A673 (cell line): Measurements from ENCODE around the gene PRR14. TPM values are rescaled to one million over a fixed set of nuclear protein-coding genes. Genes with fewer than 3 reads are reported as not detected.

ENCODE experiments used
- BruUV-seq: library from RNA; stranded (reverse); fragments of 400-500 nt; replicated peaks from 2 replicates; lab custom pipeline; 2021; lab: Mats Ljungman, UMichigan
- CTCF ChIA-PET: fragments of 300-600 bp; sonication (Branson Sonifier 250); formaldehyde crosslinking; loops from one replicate; lab custom pipeline; 2022; ENCODE audit warnings: antibody characterized with exemption; lab: Charles Lee
- POLR2A ChIA-PET: fragments of 300-600 bp; sonication (Branson Sonifier 250); formaldehyde crosslinking; loops from one replicate; lab custom pipeline; 2022; ENCODE audit warnings: antibody characterized with exemption; ENCODE audit not compliant: low non-redundant PET; lab: Charles Lee
- DNase-seq: peaks from one replicate; pipeline ENCODE4 v3.0.0-alpha.2; 2015; ENCODE audit warnings: low spot score
- H3K27ac ChIP-seq: fragments of 200-600 bp; sonication (generic); 2 replicates; pipeline ENCODE4 v1.5.1; 2016; ENCODE audit warnings: mixed run types, low read depth, mild to moderate bottlenecking, mixed read lengths, antibody characterized with exemption, low read length; ENCODE audit not compliant: poor library complexity, severe bottlenecking
- H3K27me3 ChIP-seq: fragments of 200-600 bp; sonication (generic); replicated peaks from 2 replicates; pipeline ENCODE4 v1.6.1; 2017; ENCODE audit warnings: mixed run types, low read depth, mild to moderate bottlenecking, mixed read lengths, antibody characterized with exemption, low read length; ENCODE audit not compliant: insufficient read depth, poor library complexity
- H3K36me3 ChIP-seq: fragments of 200-600 bp; sonication (generic); 2 replicates; pipeline ENCODE4 v1.6.1; 2016; ENCODE audit warnings: mixed run types, mild to moderate bottlenecking, mixed read lengths, antibody characterized with exemption, low read length; ENCODE audit not compliant: insufficient read depth, poor library complexity, severe bottlenecking
- H3K4me1 ChIP-seq: fragments of 200-600 bp; sonication (generic); 2 replicates; pipeline ENCODE4 v1.6.1; 2017; ENCODE audit warnings: mixed run types, mild to moderate bottlenecking, mixed read lengths, antibody characterized with exemption, low read length; ENCODE audit not compliant: insufficient read depth, poor library complexity, severe bottlenecking
- H3K4me3 ChIP-seq: fragments of 200-600 bp; sonication (generic); 2 replicates; pipeline ENCODE4 v1.5.1; 2016; ENCODE audit warnings: low read depth, mixed run types, mild to moderate bottlenecking, mixed read lengths, low read length; ENCODE audit not compliant: poor library complexity, severe bottlenecking
- H3K9me3 ChIP-seq: fragments of 200-600 bp; sonication (generic); 2 replicates; pipeline ENCODE4 v1.6.1; 2016; ENCODE audit warnings: mixed run types, low read depth, mild to moderate bottlenecking, mixed read lengths, antibody characterized with exemption, low read length; ENCODE audit not compliant: poor library complexity, severe bottlenecking
- CTCF ChIP-seq: fragments of 300-800, 200-600 bp; sonication (generic); conservative IDR thresholded peaks from 2 replicates; pipeline ENCODE4 v1.5.1; 2017; ENCODE audit warnings: low read depth, mild to moderate bottlenecking, antibody characterized with exemption, low read length, moderate library complexity, mixed read lengths
- EZH2 ChIP-seq: fragments of 200-600 bp; sonication (generic); IDR thresholded peaks from 2 replicates; pipeline ENCODE4 v1.6.1; 2017; ENCODE audit warnings: borderline replicate concordance, low read depth, mild to moderate bottlenecking, mixed read lengths, antibody characterized with exemption, low read length; ENCODE audit not compliant: poor library complexity, severe bottlenecking
- intact Hi-C: fragments of 100-400 bp; cut with micrococcal nuclease; formaldehyde crosslinking; loops from one replicate; pipeline ENCODE4 v1.10.0; 2022; ENCODE audit not compliant: unreplicated experiment
- total RNA-seq: library from RNA; stranded (reverse); gene quantifications from 2 replicates; pipeline ENCODE4 v1.2.3, GENCODE V29; 2021

The PRR14 gene
- total RNA-seq, 1 experiment from 2014 or later: 35.7 TPM

- peaks cover 19% of the 10 kb centered on the region for H3K4me1 ChIP-seq
- no peaks in the 10 kb centered on the region for H3K27me3 ChIP-seq
- intact Hi-C loops: loop anchor here (1.0 to 2.0 kb wide), 3 partner anchors 8 to 131 kb away; partner anchors contain the start of genes PRR14 and SRCAP
- DNase-seq: peak; percentile 100
- peak within 1 kb of the TSS; percentile 81 for H3K4me3 ChIP-seq
- H3K36me3 ChIP-seq: peaks cover 48% of the 10 kb centered on the region
- POLR2A ChIA-PET: interaction anchor here (0.7 kb wide), 1 partner anchor 277 kb away, joined by 3 read pairs; no protein-coding TSS in a partner anchor
- CTCF ChIA-PET: no interaction called here
- BruUV-seq: no TSS peak
- H3K9me3 ChIP-seq: no peaks in the 10 kb centered on the region
- peak within 1 kb of the TSS; percentile 99 for H3K27ac ChIP-seq
- TF ChIP-seq EZH2 (no peak), CTCF (peak; percentile 94)
These were observed 7.3 kb downstream of the PRR14 start, which contains the start of gene FBRS for GRCh38 chr16:30657866-30658730. Gene FBRS (plus strand): TSS chr16:30658431. CDS start chr16:30659519, 1,088 bp downstream.

GRCh38 chr16:30658731-30659506, 8.2 kb downstream of the PRR14 start:
- TSS peak; percentile 79 for BruUV-seq
- H3K27ac ChIP-seq: peak overlapping the region; percentile 99
- peak; percentile 99 for DNase-seq
- H3K4me3 ChIP-seq: peak overlapping the region; percentile 81
- CTCF ChIA-PET: no interaction called here
- no peaks in the 10 kb centered on the region for H3K9me3 ChIP-seq
- peaks cover 19% of the 10 kb centered on the region for H3K4me1 ChIP-seq
- POLR2A ChIA-PET: interaction anchor here (0.7 kb wide), 1 partner anchor 276 kb away, joined by 3 read pairs; no protein-coding TSS in a partner anchor
- intact Hi-C loops: loop anchor here (1.0 to 2.0 kb wide), 3 partner anchors 9 to 132 kb away; partner anchors contain the start of genes PRR14 and SRCAP
- 0 out of 2 replicates have a peak, but pooled peaks have one; percentile 27 for TF ChIP-seq CTCF
- no peak for TF ChIP-seq EZH2
- H3K36me3 ChIP-seq: peaks cover 52% of the 10 kb centered on the region
- no peaks in the 10 kb centered on the region for H3K27me3 ChIP-seq
